ENCODE measurements around the gene SLC35B2. TPM values are rescaled to one million over a fixed set of nuclear protein-coding genes. Genes with fewer than 3 reads are reported as not detected.

Gene SLC35B2
- total RNA-seq, 1 donor, result 94.1 TPM

GRCh38 chr6:44301106-44301505 is 43.8 kb upstream of the SLC35B2 start:
- H3K36me3 ChIP-seq (ENCODE audit: insufficient read depth, low read length), result peaks cover 48% of the 10 kb centered on the region
- DNase-seq (ENCODE audit: insufficient read length, low spot score, missing footprints), result no peak
- no peaks in the 10 kb centered on the region for H3K4me1 ChIP-seq (ENCODE audit: insufficient read depth, low read length)
- no peak overlapping the region for H3K27ac ChIP-seq (ENCODE audit: low read depth, low read length)
- no peak overlapping the region for H2AFZ ChIP-seq (ENCODE audit: low read length)
- H4K20me1 ChIP-seq (ENCODE audit: insufficient read depth, low read length), result peaks cover 6% of the 10 kb centered on the region
- no peak overlapping the region for H3K4me3 ChIP-seq (ENCODE audit: insufficient read depth, low read length)
- H3K9me3 ChIP-seq (ENCODE audit: low read depth, low read length), result no peaks in the 10 kb centered on the region
- H3K27me3 ChIP-seq (ENCODE audit: insufficient read depth, low read length), result peaks cover 29% of the 10 kb centered on the region
- no peak for TF ChIP-seq CTCF (IDR thresholded peaks at IDR 0.05; ENCODE audit: extremely low read depth, low read depth, low read length)
- H3K4me2 ChIP-seq (ENCODE audit: insufficient read depth, low read length), result no peak overlapping the region
- no peaks in the 10 kb centered on the region for H3K79me2 ChIP-seq (ENCODE audit: insufficient read depth, low read length)

- peaks cover 40% of the 10 kb centered on the region for H3K36me3 ChIP-seq (ENCODE audit: insufficient read depth, low read length)
- no peak overlapping the region for H3K4me3 ChIP-seq (ENCODE audit: insufficient read depth, low read length)
- DNase-seq (ENCODE audit: insufficient read length, low spot score, missing footprints), result no peak
- H4K20me1 ChIP-seq (ENCODE audit: insufficient read depth, low read length), result peaks cover 6% of the 10 kb centered on the region
- H3K27me3 ChIP-seq (ENCODE audit: insufficient read depth, low read length), result peaks cover 36% of the 10 kb centered on the region
- H3K79me2 ChIP-seq (ENCODE audit: insufficient read depth, low read length), result no peaks in the 10 kb centered on the region
- no peak overlapping the region for H2AFZ ChIP-seq (ENCODE audit: low read length)
- H3K9me3 ChIP-seq (ENCODE audit: low read depth, low read length), result no peaks in the 10 kb centered on the region
- no peak overlapping the region for H3K27ac ChIP-seq (ENCODE audit: low read depth, low read length)
- H3K4me2 ChIP-seq (ENCODE audit: insufficient read depth, low read length), result no peak overlapping the region
- no peaks in the 10 kb centered on the region for H3K4me1 ChIP-seq (ENCODE audit: insufficient read depth, low read length)
- TF ChIP-seq CTCF (IDR thresholded peaks at IDR 0.05; ENCODE audit: extremely low read depth, low read depth, low read length), result no peak
Measured at GRCh38 chr6:44300292-44300823, 43.0 kb upstream of the SLC35B2 start.

- no peak for TF ChIP-seq CTCF (IDR thresholded peaks at IDR 0.05; ENCODE audit: extremely low read depth, low read depth, low read length)
- DNase-seq (ENCODE audit: insufficient read length, low spot score, missing footprints), result no peak
- H3K27me3 ChIP-seq (ENCODE audit: insufficient read depth, low read length), result peaks cover 44% of the 10 kb centered on the region
- no peaks in the 10 kb centered on the region for H3K4me1 ChIP-seq (ENCODE audit: insufficient read depth, low read length)
- H4K20me1 ChIP-seq (ENCODE audit: insufficient read depth, low read length), result peaks cover 6% of the 10 kb centered on the region
- H3K9me3 ChIP-seq (ENCODE audit: low read depth, low read length), result no peaks in the 10 kb centered on the region
- H2AFZ ChIP-seq (ENCODE audit: low read length), result no peak overlapping the region
- no peak overlapping the region for H3K27ac ChIP-seq (ENCODE audit: low read depth, low read length)
- H3K4me3 ChIP-seq (ENCODE audit: insufficient read depth, low read length), result no peak overlapping the region
- H3K79me2 ChIP-seq (ENCODE audit: insufficient read depth, low read length), result no peaks in the 10 kb centered on the region
- peaks cover 26% of the 10 kb centered on the region for H3K36me3 ChIP-seq (ENCODE audit: insufficient read depth, low read length)
- H3K4me2 ChIP-seq (ENCODE audit: insufficient read depth, low read length), result no peak overlapping the region
Measured at GRCh38 chr6:44298864-44299263, 41.5 kb upstream of the SLC35B2 start.

- Histone ChIP-seq H4K20me1 (ENCODE audit: insufficient read depth, low read length) (peaks cover 6% of the 10 kb centered on the region), H2AFZ (ENCODE audit: low read length) (no peak overlapping the region), H3K4me1 (ENCODE audit: insufficient read depth, low read length) (no peaks in the 10 kb centered on the region), H3K79me2 (ENCODE audit: insufficient read depth, low read length) (no peaks in the 10 kb centered on the region), H3K27ac (ENCODE audit: low read depth, low read length) (no peak overlapping the region), H3K4me2 (ENCODE audit: insufficient read depth, low read length) (no peak overlapping the region), H3K9me3 (ENCODE audit: low read depth, low read length) (no peaks in the 10 kb centered on the region), H3K27me3 (ENCODE audit: insufficient read depth, low read length) (peaks cover 47% of the 10 kb centered on the region), H3K36me3 (ENCODE audit: insufficient read depth, low read length) (peaks cover 19% of the 10 kb centered on the region), H3K4me3 (ENCODE audit: insufficient read depth, low read length) (no peak overlapping the region)
- no peak for TF ChIP-seq CTCF (IDR thresholded peaks at IDR 0.05; ENCODE audit: extremely low read depth, low read depth, low read length)
- DNase-seq (ENCODE audit: insufficient read length, low spot score, missing footprints), result peak; percentile 86
Measured at GRCh38 chr6:44298055-44298803, 40.9 kb upstream of the SLC35B2 start.

All from osteoblast (primary cell).